HL-60 (cell line): ENCODE measurements around the gene WFDC8.

ENCODE experiments used
- CTCF ChIP-seq: IDR thresholded peaks from one replicate; pipeline ENCODE4 v1.5.1; 2011; ENCODE audit warnings: low read length, control low read depth, inconsistent platforms; ENCODE audit not compliant: insufficient read depth
- POLR2AphosphoS5 ChIP-seq: IDR thresholded peaks from 2 replicates; pipeline ENCODE4 v1.6.1; 2012; ENCODE audit warnings: low read depth
- TF ChIP-seq, protein P1 (sequence below): IDR thresholded peaks from 2 replicates; pipeline ENCODE4 v1.6.1; 2012; ENCODE audit warnings: low read depth; ENCODE audit not compliant: insufficient replicate concordance

DNA sequence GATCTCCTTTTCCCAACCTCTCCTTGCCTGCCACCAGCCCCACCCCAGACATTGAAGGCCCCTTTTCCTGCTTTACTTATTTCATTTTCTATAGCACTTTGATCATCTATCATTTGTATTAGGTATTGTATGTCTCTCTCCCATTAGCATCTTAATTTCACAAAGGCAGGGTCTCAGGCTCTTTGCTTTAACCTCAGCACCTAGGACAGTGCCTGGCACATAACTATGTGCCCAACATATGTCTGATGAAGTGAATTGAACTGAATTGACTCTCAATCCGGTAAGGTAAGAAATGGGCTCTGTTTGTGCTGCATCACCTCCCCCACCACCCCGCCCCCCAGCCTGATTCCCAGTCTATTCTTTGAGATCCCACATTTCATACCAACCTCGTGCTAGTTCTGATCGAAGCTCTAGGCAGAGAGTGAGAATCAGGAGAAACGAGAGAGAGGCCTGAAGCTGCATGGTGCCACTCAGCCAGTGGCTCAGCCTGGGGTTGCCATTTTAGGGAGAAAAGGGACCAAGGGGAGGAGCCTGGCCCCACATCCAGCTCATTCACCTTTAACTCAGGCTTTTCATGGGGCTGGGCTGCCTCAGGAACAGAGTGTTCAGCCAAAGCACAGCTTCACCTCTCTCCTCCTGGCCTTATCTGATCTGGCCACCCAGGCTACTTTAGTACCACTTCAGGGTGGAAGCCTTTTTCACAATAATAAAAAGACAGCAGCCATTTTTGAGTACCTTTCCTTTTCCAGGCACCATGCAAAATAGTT, 63.8 kb downstream of the WFDC8 start, which contains the start of gene SPINT3:
- no peak for TF ChIP-seq CTCF
- TF ChIP-seq, protein P1, sequence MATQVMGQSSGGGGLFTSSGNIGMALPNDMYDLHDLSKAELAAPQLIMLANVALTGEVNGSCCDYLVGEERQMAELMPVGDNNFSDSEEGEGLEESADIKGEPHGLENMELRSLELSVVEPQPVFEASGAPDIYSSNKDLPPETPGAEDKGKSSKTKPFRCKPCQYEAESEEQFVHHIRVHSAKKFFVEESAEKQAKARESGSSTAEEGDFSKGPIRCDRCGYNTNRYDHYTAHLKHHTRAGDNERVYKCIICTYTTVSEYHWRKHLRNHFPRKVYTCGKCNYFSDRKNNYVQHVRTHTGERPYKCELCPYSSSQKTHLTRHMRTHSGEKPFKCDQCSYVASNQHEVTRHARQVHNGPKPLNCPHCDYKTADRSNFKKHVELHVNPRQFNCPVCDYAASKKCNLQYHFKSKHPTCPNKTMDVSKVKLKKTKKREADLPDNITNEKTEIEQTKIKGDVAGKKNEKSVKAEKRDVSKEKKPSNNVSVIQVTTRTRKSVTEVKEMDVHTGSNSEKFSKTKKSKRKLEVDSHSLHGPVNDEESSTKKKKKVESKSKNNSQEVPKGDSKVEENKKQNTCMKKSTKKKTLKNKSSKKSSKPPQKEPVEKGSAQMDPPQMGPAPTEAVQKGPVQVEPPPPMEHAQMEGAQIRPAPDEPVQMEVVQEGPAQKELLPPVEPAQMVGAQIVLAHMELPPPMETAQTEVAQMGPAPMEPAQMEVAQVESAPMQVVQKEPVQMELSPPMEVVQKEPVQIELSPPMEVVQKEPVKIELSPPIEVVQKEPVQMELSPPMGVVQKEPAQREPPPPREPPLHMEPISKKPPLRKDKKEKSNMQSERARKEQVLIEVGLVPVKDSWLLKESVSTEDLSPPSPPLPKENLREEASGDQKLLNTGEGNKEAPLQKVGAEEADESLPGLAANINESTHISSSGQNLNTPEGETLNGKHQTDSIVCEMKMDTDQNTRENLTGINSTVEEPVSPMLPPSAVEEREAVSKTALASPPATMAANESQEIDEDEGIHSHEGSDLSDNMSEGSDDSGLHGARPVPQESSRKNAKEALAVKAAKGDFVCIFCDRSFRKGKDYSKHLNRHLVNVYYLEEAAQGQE, result peak; percentile 85
- TF ChIP-seq POLR2AphosphoS5, result no peak
